Tibial nerve (tissue), 4 donors: ENCODE data around the gene FANCE. TPM values are rescaled to one million over a fixed set of nuclear protein-coding genes. Genes with fewer than 3 reads are reported as not detected.

ENCODE experiments used
- DNase-seq, 2 donors: peaks; one replicate each; pipeline ENCODE4 v3.0.0-alpha.2; 2019; ENCODE audit warnings: low spot score in 2 of 2
- H3K27ac ChIP-seq, 4 donors: fragments of 200-600 bp; sonication (generic) in 3 of 4; one replicate each; pipeline ENCODE4 v1.5.1; 2017 to 2019; ENCODE audit warnings: mild to moderate bottlenecking in 1 of 4
- H3K27me3 ChIP-seq, 2 donors: fragments of 200-600 bp; sonication (generic) in 1 of 2; one replicate each; pipeline versions ENCODE4 v1.5.1 to v1.6.0; 2017 to 2019
- H3K36me3 ChIP-seq, 3 donors: fragments of 200-600 bp; sonication (generic); one replicate each; pipeline ENCODE4 v1.5.1; 2018 to 2019
- H3K4me1 ChIP-seq, 4 donors: fragments of 200-600 bp; sonication (generic) in 3 of 4; one replicate each; pipeline ENCODE4 v1.5.1; 2017 to 2019
- H3K4me3 ChIP-seq, 4 donors: fragments of 200-600 bp; sonication (generic) in 3 of 4; one replicate each; pipeline ENCODE4 v1.5.1; 2017 to 2019; ENCODE audit warnings: mild to moderate bottlenecking in 1 of 4, moderate library complexity in 1 of 4
- H3K9me3 ChIP-seq, 4 donors: fragments of 200-600 bp; sonication (generic) in 3 of 4; one replicate each; pipeline ENCODE4 v1.5.1; 2017 to 2019
- EP300 ChIP-seq, 2 donors: sonication (generic); formaldehyde crosslinking; IDR thresholded peaks; one replicate each; pipeline ENCODE4 v1.6.1; 2017; ENCODE audit warnings: antibody characterized with exemption in 2 of 2, mild to moderate bottlenecking in 1 of 2
- POLR2A ChIP-seq, 2 donors: fragments of 450-650 bp; IDR thresholded peaks; one replicate each; pipeline ENCODE4 v1.6.1; 2017; ENCODE audit warnings: antibody characterized with exemption in 2 of 2, mild to moderate bottlenecking in 2 of 2, moderate library complexity in 2 of 2
- WGBS, 2 donors: methylation state at CpG; one replicate each; pipeline ENCODE4 v1.1.5; 2018; 5-methylcytosine and 5-hydroxymethylcytosine counted together
- total RNA-seq, 4 donors: library from RNA; depleted of rRNA; stranded (reverse); fragments of >200 nt; gene quantifications; one replicate each; pipeline ENCODE4 v1.1.0, GENCODE V29; 2016
- TF ChIP-seq, protein P1 (sequence below), 5 experiments: fragments of 200-600 bp in 3 of 5; fragments of 450-650 bp in 2 of 5; sonication (generic) in 3 of 5; IDR thresholded peaks; one replicate each; pipeline ENCODE4 v1.5.1; 2016 to 2019; ENCODE audit warnings: antibody characterized with exemption in 5 of 5, mild to moderate bottlenecking in 3 of 5, moderate library complexity in 2 of 5

Gene FANCE
- total RNA-seq, 4 donors from 2014 or later, result 8.1 to 9.6 (median 8.4) TPM

DNA sequence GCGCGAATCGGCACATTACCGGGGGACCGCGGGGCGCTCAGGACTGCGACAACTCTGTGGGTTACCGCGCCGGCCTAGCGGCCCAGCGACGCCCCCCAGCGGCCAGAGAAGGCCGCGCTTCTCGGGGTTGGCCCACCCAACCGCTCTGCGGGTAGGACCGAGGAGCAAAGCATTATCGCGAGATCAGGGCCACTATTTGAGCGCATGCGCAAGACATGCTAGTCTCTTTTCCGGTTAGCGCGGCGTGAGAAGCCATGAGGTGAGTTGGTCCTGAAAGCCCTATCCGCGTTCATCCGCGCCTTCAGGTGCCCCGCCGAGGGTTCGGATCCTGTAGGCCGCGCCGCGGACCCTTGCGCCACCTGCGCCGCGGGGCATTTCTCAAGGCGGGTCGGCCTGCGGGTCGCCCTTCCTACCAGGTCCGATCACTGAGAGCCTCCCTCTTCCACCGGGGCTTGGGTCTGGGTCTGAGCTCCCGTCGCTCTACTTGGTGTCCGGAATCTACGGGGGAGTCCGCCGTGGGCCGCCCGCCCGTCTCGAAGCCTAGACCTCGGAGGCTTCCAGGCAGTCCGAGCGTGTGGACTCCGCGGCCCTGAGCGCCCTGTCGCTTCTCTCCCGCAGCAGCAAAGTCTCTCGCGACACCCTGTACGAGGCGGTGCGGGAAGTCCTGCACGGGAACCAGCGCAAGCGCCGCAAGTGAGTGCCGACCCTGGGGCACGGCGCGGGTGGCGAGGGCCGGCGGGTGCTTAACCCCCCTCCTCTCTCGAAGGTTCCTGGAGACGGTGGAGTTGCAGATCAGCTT lies 16.2 kb downstream of the FANCE start, which contains the start of gene RPL10A:
RPL10A (plus strand) TSS at position 221 of the 799 bp plus-strand sequence; CDS start at position 255, 34 bp downstream.
- Histone ChIP-seq H3K4me3 (peak within 1 kb of the TSS; percentile 73 to 94 (median 87)), H3K4me1 (peaks cover 0 to 38% (median 3%) of the 10 kb centered on the region in 4 donors), H3K27me3 (no peaks in the 10 kb centered on the region), H3K36me3 (peaks cover 0 to 69% (median 6%) of the 10 kb centered on the region in 3 donors), H3K27ac (peak within 1 kb of the TSS; percentile 84 to 90 (median 86)), H3K9me3 (no peaks in the 10 kb centered on the region)
- peak; percentile 92 to 94 for TF ChIP-seq POLR2A (IDR thresholded peaks at IDR 0.05)
- TF ChIP-seq, protein P1, sequence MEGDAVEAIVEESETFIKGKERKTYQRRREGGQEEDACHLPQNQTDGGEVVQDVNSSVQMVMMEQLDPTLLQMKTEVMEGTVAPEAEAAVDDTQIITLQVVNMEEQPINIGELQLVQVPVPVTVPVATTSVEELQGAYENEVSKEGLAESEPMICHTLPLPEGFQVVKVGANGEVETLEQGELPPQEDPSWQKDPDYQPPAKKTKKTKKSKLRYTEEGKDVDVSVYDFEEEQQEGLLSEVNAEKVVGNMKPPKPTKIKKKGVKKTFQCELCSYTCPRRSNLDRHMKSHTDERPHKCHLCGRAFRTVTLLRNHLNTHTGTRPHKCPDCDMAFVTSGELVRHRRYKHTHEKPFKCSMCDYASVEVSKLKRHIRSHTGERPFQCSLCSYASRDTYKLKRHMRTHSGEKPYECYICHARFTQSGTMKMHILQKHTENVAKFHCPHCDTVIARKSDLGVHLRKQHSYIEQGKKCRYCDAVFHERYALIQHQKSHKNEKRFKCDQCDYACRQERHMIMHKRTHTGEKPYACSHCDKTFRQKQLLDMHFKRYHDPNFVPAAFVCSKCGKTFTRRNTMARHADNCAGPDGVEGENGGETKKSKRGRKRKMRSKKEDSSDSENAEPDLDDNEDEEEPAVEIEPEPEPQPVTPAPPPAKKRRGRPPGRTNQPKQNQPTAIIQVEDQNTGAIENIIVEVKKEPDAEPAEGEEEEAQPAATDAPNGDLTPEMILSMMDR (IDR thresholded peaks at IDR 0.05), result peak; percentile 95 to 99 (median 98)
- peak; percentile 48 to 99 for TF ChIP-seq EP300 (IDR thresholded peaks at IDR 0.05)
- 0 to 1% methylated on average over 51 to 67 of the region's 86 CpGs for WGBS, 2 donors
- peak; percentile 88 to 96 for DNase-seq

DNA sequence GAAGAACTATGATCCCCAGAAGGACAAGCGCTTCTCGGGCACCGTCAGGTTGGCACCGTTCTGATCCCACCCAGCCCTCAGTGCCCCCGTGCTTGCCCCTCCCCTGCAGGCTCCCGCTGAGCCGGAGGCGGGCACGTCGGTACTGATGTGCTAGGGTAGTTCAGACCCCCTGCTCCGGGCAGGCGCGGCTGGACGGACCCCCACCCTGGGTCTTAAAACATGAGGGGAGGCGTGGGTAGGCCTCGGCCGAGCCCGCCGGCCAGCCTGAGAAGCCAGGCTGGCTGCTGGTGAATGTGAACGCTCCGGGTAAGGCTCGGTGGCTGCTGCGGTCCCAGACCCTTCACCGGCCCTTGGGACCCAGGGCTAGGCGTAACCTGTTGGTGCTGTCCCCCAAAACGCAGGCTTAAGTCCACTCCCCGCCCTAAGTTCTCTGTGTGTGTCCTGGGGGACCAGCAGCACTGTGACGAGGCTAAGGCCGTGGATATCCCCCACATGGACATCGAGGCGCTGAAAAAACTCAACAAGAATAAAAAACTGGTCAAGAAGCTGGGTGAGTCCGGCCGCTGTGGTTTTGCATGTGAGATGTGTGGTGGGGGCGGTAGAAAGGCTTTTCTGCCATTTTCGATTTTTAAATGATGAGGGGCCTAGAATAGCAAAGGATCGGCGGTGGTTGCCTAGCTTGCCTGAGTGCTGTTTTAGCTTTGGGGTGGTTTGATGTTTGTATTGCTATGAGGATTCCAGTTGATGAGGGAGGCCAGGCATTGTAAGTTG lies 17.0 kb downstream of the FANCE start:
- Histone ChIP-seq H3K4me1 (peaks cover 0 to 38% (median 3%) of the 10 kb centered on the region in 4 donors), H3K36me3 (peaks cover 0 to 69% (median 6%) of the 10 kb centered on the region in 3 donors), H3K4me3 (peak overlapping the region; percentile 73 to 94 (median 87)), H3K27ac (peak overlapping the region; percentile 84 to 90 (median 86)), H3K9me3 (no peaks in the 10 kb centered on the region), H3K27me3 (no peaks in the 10 kb centered on the region)
- DNase-seq, result no peak
- 4 to 7% methylated on average over 20 to 24 of the region's 37 CpGs for WGBS, 2 donors
- no peak for TF ChIP-seq EP300 (IDR thresholded peaks at IDR 0.05)
- TF ChIP-seq, protein P1 (IDR thresholded peaks at IDR 0.05), result no peak
- TF ChIP-seq POLR2A (IDR thresholded peaks at IDR 0.05), result no peak

DNA sequence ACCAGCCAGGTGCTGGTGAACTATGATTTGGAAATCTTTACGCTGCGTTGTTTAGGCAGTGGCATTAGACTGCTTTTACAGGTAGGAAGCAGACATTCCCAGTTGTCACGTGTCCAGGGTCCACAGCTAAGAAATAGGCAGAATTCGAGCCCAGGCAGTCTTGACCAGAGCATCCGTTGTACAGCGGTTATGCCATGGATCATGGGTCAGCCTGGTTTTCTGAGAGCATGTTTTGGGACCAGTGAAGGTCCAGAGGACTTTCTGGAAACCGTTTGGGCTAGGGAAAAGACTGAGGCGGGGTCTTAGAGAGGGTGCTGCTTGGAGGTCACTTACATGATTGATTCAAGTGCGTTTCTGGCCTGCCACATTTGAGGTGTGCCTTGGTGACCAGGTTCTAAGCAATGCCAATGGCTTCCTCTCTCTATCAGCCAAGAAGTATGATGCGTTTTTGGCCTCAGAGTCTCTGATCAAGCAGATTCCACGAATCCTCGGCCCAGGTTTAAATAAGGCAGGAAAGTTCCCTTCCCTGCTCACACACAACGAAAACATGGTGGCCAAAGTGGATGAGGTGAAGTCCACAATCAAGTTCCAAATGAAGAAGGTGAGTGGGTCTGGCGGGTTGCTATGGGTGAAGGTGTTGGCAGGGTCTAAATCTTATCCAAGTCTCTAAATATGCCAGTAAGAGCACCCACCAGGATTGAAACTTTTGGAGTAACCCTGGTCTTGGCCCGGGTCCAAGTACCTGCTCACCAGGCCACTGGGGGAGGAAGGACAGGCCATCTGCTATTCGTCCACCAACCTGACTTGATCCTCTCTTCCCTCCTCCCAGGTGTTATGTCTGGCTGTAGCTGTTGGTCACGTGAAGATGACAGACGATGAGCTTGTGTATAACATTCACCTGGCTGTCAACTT lies 17.9 kb downstream of the FANCE start:
- peak overlapping the region; percentile 73 to 94 (median 87) for H3K4me3 ChIP-seq
- H3K27ac ChIP-seq, result peak overlapping the region; percentile 84 to 90 (median 86)
- peaks cover 0 to 38% (median 3%) of the 10 kb centered on the region in 4 donors for H3K4me1 ChIP-seq
- TF ChIP-seq EP300 (IDR thresholded peaks at IDR 0.05) (no peak), POLR2A (IDR thresholded peaks at IDR 0.05) (no peak)
- TF ChIP-seq, protein P1 (IDR thresholded peaks at IDR 0.05), result no peak
- peaks cover 0 to 69% (median 6%) of the 10 kb centered on the region in 3 donors for H3K36me3 ChIP-seq
- DNase-seq, result no peak
- WGBS, 2 donors, result 57% methylated on average over 18 of the region's 18 CpGs
- H3K27me3 ChIP-seq, result no peaks in the 10 kb centered on the region
- no peaks in the 10 kb centered on the region for H3K9me3 ChIP-seq

DNA sequence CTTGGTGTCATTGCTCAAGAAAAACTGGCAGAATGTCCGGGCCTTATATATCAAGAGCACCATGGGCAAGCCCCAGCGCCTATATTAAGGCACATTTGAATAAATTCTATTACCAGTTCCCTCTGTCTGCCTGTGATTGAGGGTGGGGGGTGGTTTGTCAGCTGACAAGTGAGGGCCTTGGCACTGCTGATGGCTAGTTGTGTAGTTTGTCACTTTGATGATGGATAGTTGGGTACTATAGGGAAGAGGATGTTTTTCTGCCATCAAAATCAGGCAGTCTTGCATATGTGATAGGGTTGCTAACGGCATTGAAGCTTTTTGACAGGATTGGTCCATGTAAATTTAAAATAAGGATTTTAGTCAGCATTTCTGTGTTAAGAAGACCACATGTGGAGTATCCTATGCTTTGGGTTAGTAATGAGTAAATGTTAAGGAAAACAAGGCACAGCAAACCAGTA lies 18.6 kb downstream of the FANCE start:
- Histone ChIP-seq H3K27ac (peak overlapping the region in 2 of 4 donors; percentile 8 to 86), H3K4me1 (peaks cover 0 to 38% (median 3%) of the 10 kb centered on the region in 4 donors), H3K27me3 (no peaks in the 10 kb centered on the region), H3K36me3 (peaks cover 0 to 69% (median 6%) of the 10 kb centered on the region in 3 donors), H3K9me3 (no peaks in the 10 kb centered on the region), H3K4me3 (no peak overlapping the region)
- WGBS, 2 donors, result 68 to 75% methylated on average over 3 of the region's 3 CpGs
- no peak for TF ChIP-seq POLR2A (IDR thresholded peaks at IDR 0.05)
- DNase-seq, result no peak
